DND-41 (cell line): Measurements from ENCODE around the gene VPS51.

Experiments used
- ATAC-seq: fragments of 200-7000 bp; cut with Tn5 transposase; 3 replicates; pipeline ENCODE4 v1.9.1; 2021; ENCODE audit warnings: low read depth; ENCODE audit not compliant: insufficient read depth
- DNase-seq: peaks from one replicate; pipeline ENCODE4 v3.0.0-alpha.2; 2020
- H2AFZ ChIP-seq: 2 replicates; pipeline ENCODE4 v1.6.0; 2012; ENCODE audit warnings: low read depth, low read length
- H3K27ac ChIP-seq: 2 replicates; pipeline ENCODE4 v1.5.1; 2012; ENCODE audit warnings: low read length, inconsistent platforms
- H3K27me3 ChIP-seq: fragments of 200-600 bp; sonication (generic); 2 replicates; pipeline ENCODE4 v1.6.0; 2012; ENCODE audit warnings: low read length, mild to moderate bottlenecking, inconsistent platforms; ENCODE audit not compliant: insufficient read depth, poor library complexity
- H3K36me3 ChIP-seq: 2 replicates; pipeline ENCODE4 v1.5.1; 2012; ENCODE audit warnings: low read length, inconsistent platforms; ENCODE audit not compliant: insufficient read depth
- H3K4me1 ChIP-seq: 2 replicates; pipeline ENCODE4 v1.5.1; 2012; ENCODE audit warnings: mild to moderate bottlenecking, low read length; ENCODE audit not compliant: insufficient read depth
- H3K4me2 ChIP-seq: 2 replicates; pipeline ENCODE4 v1.6.0; 2012; ENCODE audit warnings: mild to moderate bottlenecking, moderate library complexity, low read length, inconsistent platforms; ENCODE audit not compliant: insufficient read depth
- H3K4me3 ChIP-seq, 2 experiments: fragments of 200-600 bp in 1 of 2; shearing (Covaris generic) in 1 of 2; 2 replicates each; pipeline ENCODE4 v1.5.1; 2012 to 2016; ENCODE audit warnings: inconsistent platforms in 2 of 2, low read length in 2 of 2, mild to moderate bottlenecking in 2 of 2, low read depth in 1 of 2, moderate library complexity in 1 of 2
- H3K79me2 ChIP-seq: 2 replicates; pipeline ENCODE4 v1.6.0; 2012; ENCODE audit warnings: low read length, inconsistent platforms; ENCODE audit not compliant: insufficient read depth
- H3K9ac ChIP-seq: 2 replicates; pipeline ENCODE4 v1.6.0; 2012; ENCODE audit warnings: low read depth, mild to moderate bottlenecking, inconsistent platforms, low read length, moderate library complexity
- H3K9me3 ChIP-seq: 2 replicates; pipeline ENCODE4 v1.5.1; 2012; ENCODE audit warnings: low read length, moderate library complexity, mild to moderate bottlenecking, inconsistent platforms; ENCODE audit not compliant: insufficient read depth, severe bottlenecking
- H4K20me1 ChIP-seq: 2 replicates; pipeline ENCODE4 v1.6.0; 2012; ENCODE audit warnings: low read length; ENCODE audit not compliant: insufficient read depth
- CTCF ChIP-seq: IDR thresholded peaks from 2 replicates; pipeline ENCODE4 v1.5.1; 2012; ENCODE audit warnings: borderline replicate concordance, low read length, moderate library complexity, mild to moderate bottlenecking; ENCODE audit not compliant: poor library complexity, severe bottlenecking; ENCODE audit errors: extremely low read depth
- EZH2 ChIP-seq: IDR thresholded peaks from 3 replicates; pipeline ENCODE4 v1.6.1; 2012; ENCODE audit warnings: borderline replicate concordance, low read depth, mild to moderate bottlenecking, moderate library complexity, low read length, inconsistent platforms; ENCODE audit not compliant: severe bottlenecking

Gene VPS51

GRCh38 chr11:65071907-65072630, 23.9 kb upstream of the VPS51 start:
- Histone ChIP-seq H3K9ac (no peak overlapping the region), H3K27ac (no peak overlapping the region), H3K36me3 (peaks cover 14% of the 10 kb centered on the region), H3K27me3 (no peaks in the 10 kb centered on the region), H3K4me1 (no peaks in the 10 kb centered on the region), H4K20me1 (peaks cover under 1% of the 10 kb centered on the region; the same call in 1 of the 2 replicates), H3K79me2 (no peaks in the 10 kb centered on the region), H3K4me3 (no peak overlapping the region), H2AFZ (no peak overlapping the region), H3K9me3 (no peaks in the 10 kb centered on the region), H3K4me2 (no peak overlapping the region)
- TF ChIP-seq CTCF = no peak
- TF ChIP-seq EZH2 = no peak
- DNase-seq = no peak
- ATAC-seq = no peak

- no peak overlapping the region for H3K9ac ChIP-seq
- no peak overlapping the region for H3K4me2 ChIP-seq
- TF ChIP-seq EZH2 (no peak), CTCF (no peak)
- ATAC-seq (no peak), DNase-seq (no peak)
- H3K9me3 ChIP-seq = no peaks in the 10 kb centered on the region
- peaks cover 2% of the 10 kb centered on the region for H3K79me2 ChIP-seq
- H3K4me1 ChIP-seq = peaks cover 4% of the 10 kb centered on the region; the same call in 1 of the 2 replicates
- H4K20me1 ChIP-seq = peaks cover 6% of the 10 kb centered on the region
- H3K36me3 ChIP-seq = peaks cover 19% of the 10 kb centered on the region
- no peak overlapping the region for H3K4me3 ChIP-seq
- H2AFZ ChIP-seq = no peak overlapping the region
- no peak overlapping the region for H3K27ac ChIP-seq
- no peaks in the 10 kb centered on the region for H3K27me3 ChIP-seq
Measured at GRCh38 chr11:65072631-65072966, 23.4 kb upstream of the VPS51 start.

- TF ChIP-seq CTCF (peak; percentile 26), EZH2 (no peak)
- ATAC-seq = peak; percentile 34; the same call in 1 of the 3 replicates
- H3K27me3 ChIP-seq = no peaks in the 10 kb centered on the region
- H3K9me3 ChIP-seq = no peaks in the 10 kb centered on the region
- peaks cover 67% of the 10 kb centered on the region for H3K36me3 ChIP-seq
- H4K20me1 ChIP-seq = peaks cover 45% of the 10 kb centered on the region
- H3K9ac ChIP-seq = no peak overlapping the region
- no peak overlapping the region for H3K27ac ChIP-seq
- H3K4me3 ChIP-seq = no peak overlapping the region
- H3K4me2 ChIP-seq = peak overlapping the region; percentile 38
- H3K4me1 ChIP-seq = peaks cover 46% of the 10 kb centered on the region
- peak; percentile 23 for DNase-seq
- H3K79me2 ChIP-seq = peaks cover 47% of the 10 kb centered on the region
- no peak overlapping the region for H2AFZ ChIP-seq
Measured at GRCh38 chr11:65077451-65077850, 18.6 kb upstream of the VPS51 start.
